GM12878 (cell line): Measurements from ENCODE around the gene EXOC3L4. TPM values are rescaled to one million over a fixed set of nuclear protein-coding genes. Genes with fewer than 3 reads are reported as not detected.

Experiments
- ATAC-seq: fragments of 200-7000 bp; cut with Tn5 transposase; 3 replicates; pipeline ENCODE4 v1.9.1; 2020; ENCODE audit warnings: mild to moderate bottlenecking, moderate library complexity
- BruUV-seq: library from RNA; stranded (reverse); fragments of 400-500 nt; replicated peaks from 2 replicates; lab custom pipeline; 2021; lab: Mats Ljungman, UMichigan
- CTCF ChIA-PET: fragments of 300-600 bp; sonication (Branson Sonifier 250); formaldehyde crosslinking; extraction: SDS; loops from one replicate; lab custom pipeline; 2021; ENCODE audit warnings: inconsistent platforms; lab: Yijun Ruan, JAX
- POLR2A ChIA-PET: fragments of 350-600 bp; formaldehyde crosslinking; extraction: SDS; loops from one replicate; lab custom pipeline; 2021; ENCODE audit warnings: inconsistent platforms; lab: Charles Lee
- RAD21 ChIA-PET: fragments of 300-600 bp; sonication (Branson Sonifier 250); formaldehyde crosslinking; loops from one replicate; lab custom pipeline; 2023; ENCODE audit warnings: antibody characterized with exemption; ENCODE audit not compliant: unreplicated experiment; lab: Charles Lee
- SMC1A ChIA-PET: fragments of 300-600 bp; sonication (Branson Sonifier 250); formaldehyde crosslinking; loops from one replicate; lab custom pipeline; 2023; ENCODE audit not compliant: unreplicated experiment, uncharacterized antibody; lab: Charles Lee
- DNase-seq: peaks from one replicate; pipeline ENCODE4 v3.0.0-alpha.2; 2011; ENCODE audit warnings: low read depth, low spot score
- FAIRE-seq: peaks from 3 replicates; lab custom pipeline; 2011; peaks lifted over from hg19 to GRCh38; lab: Jason Lieb, UNC
- H2AFZ ChIP-seq: 2 replicates; pipeline ENCODE4 v1.6.0; 2011; ENCODE audit warnings: low read depth, low read length, control low read depth; ENCODE audit not compliant: control insufficient read depth
- H3K27ac ChIP-seq: 2 replicates; pipeline ENCODE4 v1.5.1; 2011; ENCODE audit warnings: control low read depth; ENCODE audit not compliant: control insufficient read depth, insufficient read depth
- H3K27me3 ChIP-seq, 2 experiments: replicated peaks in 1 of 2; 2 replicates each; pipeline versions ENCODE4 v1.6.0 to v1.6.1; 2011; ENCODE audit warnings: low read length in 1 of 2; ENCODE audit not compliant: control insufficient read depth in 2 of 2, insufficient read depth in 2 of 2
- H3K36me3 ChIP-seq, 2 experiments: 2 replicates each; pipeline ENCODE4 v1.5.1; 2011; ENCODE audit warnings: low read length in 1 of 2; ENCODE audit not compliant: control insufficient read depth in 2 of 2, insufficient read depth in 2 of 2
- H3K4me1 ChIP-seq: 2 replicates; pipeline ENCODE4 v1.6.1; 2011; ENCODE audit warnings: mild to moderate bottlenecking, low read length, moderate library complexity, mixed read lengths; ENCODE audit not compliant: control insufficient read depth, insufficient read depth
- H3K4me2 ChIP-seq: 2 replicates; pipeline ENCODE4 v1.6.0; 2011; ENCODE audit warnings: control low read depth; ENCODE audit not compliant: control insufficient read depth, insufficient read depth
- H3K4me3 ChIP-seq: fragments of 200-600 bp; sonication (generic); 2 replicates; pipeline ENCODE4 v1.5.1; 2016
- H3K79me2 ChIP-seq: 2 replicates; pipeline ENCODE4 v1.6.0; 2011; ENCODE audit warnings: low read length; ENCODE audit not compliant: control insufficient read depth, insufficient read depth
- H3K9ac ChIP-seq: 2 replicates; pipeline ENCODE4 v1.8.0; 2011; ENCODE audit warnings: low read length, control low read depth, mixed read lengths; ENCODE audit not compliant: control insufficient read depth, insufficient read depth
- H3K9me3 ChIP-seq: replicated peaks from 3 replicates; pipeline ENCODE4 v1.5.1; 2011; ENCODE audit warnings: mild to moderate bottlenecking, low read length; ENCODE audit not compliant: control insufficient read depth, insufficient read depth
- H4K20me1 ChIP-seq: 2 replicates; pipeline ENCODE4 v1.6.0; 2011; ENCODE audit not compliant: control insufficient read depth, insufficient read depth
- CHD2 ChIP-seq: IDR thresholded peaks from 2 replicates; pipeline ENCODE4 v1.6.1; 2011; ENCODE audit warnings: low read depth, low read length, improper control_type of control experiment, borderline replicate concordance
- E2F4 ChIP-seq: IDR thresholded peaks from 2 replicates; pipeline ENCODE4 v1.6.1; 2012; ENCODE audit warnings: low read depth, low read length, improper control_type of control experiment
- WGBS: methylation state at CpG from one replicate; pipeline ENCODE4 v1.1.6; 2016; ENCODE audit warnings: low lambda C conversion rate; ENCODE audit not compliant: insufficient replicate concordance, insufficient coverage; ENCODE audit errors: missing lambda C conversion rate; 5-methylcytosine and 5-hydroxymethylcytosine counted together
- in situ Hi-C: fragments of 300-500 bp; cut with MboI; formaldehyde crosslinking; loops from 9 replicates; pipeline ENCODE4 v1.14.3; 2018; ENCODE audit warnings: mixed read lengths
- intact Hi-C: fragments of 100-400 bp; cut with micrococcal nuclease; formaldehyde crosslinking; loops from one replicate; pipeline ENCODE4 v1.14.2; 2022; ENCODE audit not compliant: unreplicated experiment
- polyA plus RNA-seq, 11 experiments: library from polyadenylated mRNA; depleted of rRNA in 4 of 11; unstranded in 6 of 11; stranded (reverse) in 5 of 11; fragments of >200 nt; fragmentation: Nextera tagmentation in 4 of 11; fragmentation: Illumina TruSeq in 1 of 11; extraction: Ambion mirVana in 4 of 11; extraction: Trizol in 1 of 11; gene quantifications; 1 replicate in 1 of 11; 2 replicates in 10 of 11; pipeline versions ENCODE4 v1.2.1 to v1.2.3, GENCODE V29; 2011 to 2016; ENCODE audit warnings: inconsistent platforms in 2 of 11, missing spikeins in 2 of 11, low read depth in 1 of 11
- total RNA-seq, 4 experiments: library from RNA; depleted of rRNA in 3 of 4; stranded (reverse); fragments of >200 nt in 3 of 4; fragmentation: Illumina TruSeq in 1 of 4; extraction: Trizol in 1 of 4; gene quantifications; 2 replicates each; pipeline versions ENCODE4 v1.2.1 to v1.2.3, GENCODE V29; 2013 to 2021

EXOC3L4 gene
- total and polyA plus RNA-seq, 10 of the 15 experiments (the other 5 are each of a cell fraction or from before 2014, with no cell fraction given), result not detected

DNA sequence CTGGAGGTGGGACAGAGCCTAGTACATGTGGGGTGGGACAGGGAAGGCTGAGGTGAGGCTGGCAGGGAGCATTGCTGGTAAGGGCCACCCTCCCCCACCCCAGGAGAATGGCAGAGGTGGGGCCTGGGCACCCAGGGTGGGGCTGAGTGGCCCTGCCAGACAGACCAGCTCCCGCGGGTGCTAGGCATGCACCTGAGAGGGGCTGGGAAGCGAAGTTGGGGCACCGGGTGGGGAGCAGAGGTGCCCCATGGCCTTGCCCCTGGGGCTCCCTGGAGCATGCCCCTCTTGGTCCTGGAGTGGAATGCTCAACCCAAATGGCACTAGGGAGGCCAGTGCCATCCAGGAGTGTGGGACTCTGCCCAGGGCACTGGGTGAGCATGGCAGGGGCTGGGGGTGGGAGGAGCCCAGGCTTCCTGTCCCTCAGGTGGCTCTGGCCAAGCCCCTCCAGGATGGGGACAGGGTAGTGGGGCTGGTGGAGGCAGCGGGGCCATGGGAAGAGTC lies 30.0 kb downstream of the EXOC3L4 start:
- peak overlapping the region; percentile 75; the same call in 1 of the 2 replicates for H3K9ac ChIP-seq
- intact Hi-C loops, result no loop called here
- peaks cover 21% of the 10 kb centered on the region for H3K79me2 ChIP-seq
- DNase-seq (no peak), ATAC-seq (no peak), FAIRE-seq (no peak)
- H3K27me3 ChIP-seq, result no peaks in the 10 kb centered on the region
- RAD21 ChIA-PET, result interaction anchor here (0.9 to 1.9 kb wide), 2 partner anchors 16 to 19 kb away, joined by 3 to 7 read pairs; no protein-coding TSS in a partner anchor
- TF ChIP-seq E2F4 (no peak), CHD2 (0 out of 2 replicates have a peak, but pooled peaks have one; percentile 2)
- no peaks in the 10 kb centered on the region for H4K20me1 ChIP-seq
- H2AFZ ChIP-seq, result no peak overlapping the region
- SMC1A ChIA-PET, result interaction anchor here (1.2 to 1.8 kb wide), 3 partner anchors 16 to 19 kb away, joined by 4 to 7 read pairs (median 5); no protein-coding TSS in a partner anchor
- no peaks in the 10 kb centered on the region for H3K9me3 ChIP-seq
- in situ Hi-C loops, result no loop called here
- peaks cover 15% of the 10 kb centered on the region for H3K4me1 ChIP-seq
- CTCF ChIA-PET, result interaction anchor here (1.6 to 3.2 kb wide), 5 partner anchors 15 to 168 kb away, joined by 3 to 19 read pairs (median 8); no protein-coding TSS in a partner anchor
- H3K27ac ChIP-seq, result peak overlapping the region; percentile 45; the same call in 1 of the 2 replicates
- H3K4me3 ChIP-seq, result peak overlapping the region; percentile 79; the same call in 1 of the 2 replicates
- no peaks in the 10 kb centered on the region; a peak in 1 of 4 replicates for H3K36me3 ChIP-seq
- POLR2A ChIA-PET, result interaction anchor here (0.7 to 1.3 kb wide), 3 partner anchors 10 to 20 kb away, joined by 3 read pairs; no protein-coding TSS in a partner anchor
- 98% methylated on average over 5 of the region's 5 CpGs for WGBS
- peak overlapping the region; percentile 91 for H3K4me2 ChIP-seq
- BruUV-seq, result no TSS peak
